ENCODE data around the gene ATF6.

DNA sequence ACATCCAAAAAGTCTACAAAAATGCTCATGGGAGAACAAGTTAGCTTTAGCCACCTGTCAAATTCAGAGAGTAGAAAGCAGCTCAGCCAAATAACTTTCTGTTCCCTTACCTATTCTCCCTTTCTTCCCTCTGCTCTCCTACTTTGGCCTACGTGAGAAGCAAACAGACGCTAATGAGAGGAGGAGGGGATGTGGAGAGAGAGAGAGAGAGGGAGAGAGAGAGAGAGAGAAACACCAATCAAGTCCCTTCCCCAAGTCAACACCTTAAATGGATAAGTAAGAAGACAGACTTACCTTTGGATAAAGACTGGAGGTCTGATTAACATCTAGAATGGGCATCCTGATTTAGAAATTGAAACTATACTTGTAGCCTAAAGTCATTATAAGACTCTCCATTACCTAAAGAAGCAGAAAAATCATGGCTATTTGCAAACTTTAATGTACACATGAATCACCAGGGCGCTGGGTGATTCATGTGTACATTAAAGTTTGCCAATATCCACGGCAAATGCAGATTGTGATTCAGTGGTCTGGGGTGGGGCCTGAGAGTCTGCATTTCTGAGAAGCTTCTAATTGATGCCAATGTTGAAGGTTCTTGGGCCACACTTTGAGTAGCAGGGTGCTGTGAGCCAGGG lies 29.7 kb upstream of the ATF6 start:
- TF ChIP-seq, protein P1, sequence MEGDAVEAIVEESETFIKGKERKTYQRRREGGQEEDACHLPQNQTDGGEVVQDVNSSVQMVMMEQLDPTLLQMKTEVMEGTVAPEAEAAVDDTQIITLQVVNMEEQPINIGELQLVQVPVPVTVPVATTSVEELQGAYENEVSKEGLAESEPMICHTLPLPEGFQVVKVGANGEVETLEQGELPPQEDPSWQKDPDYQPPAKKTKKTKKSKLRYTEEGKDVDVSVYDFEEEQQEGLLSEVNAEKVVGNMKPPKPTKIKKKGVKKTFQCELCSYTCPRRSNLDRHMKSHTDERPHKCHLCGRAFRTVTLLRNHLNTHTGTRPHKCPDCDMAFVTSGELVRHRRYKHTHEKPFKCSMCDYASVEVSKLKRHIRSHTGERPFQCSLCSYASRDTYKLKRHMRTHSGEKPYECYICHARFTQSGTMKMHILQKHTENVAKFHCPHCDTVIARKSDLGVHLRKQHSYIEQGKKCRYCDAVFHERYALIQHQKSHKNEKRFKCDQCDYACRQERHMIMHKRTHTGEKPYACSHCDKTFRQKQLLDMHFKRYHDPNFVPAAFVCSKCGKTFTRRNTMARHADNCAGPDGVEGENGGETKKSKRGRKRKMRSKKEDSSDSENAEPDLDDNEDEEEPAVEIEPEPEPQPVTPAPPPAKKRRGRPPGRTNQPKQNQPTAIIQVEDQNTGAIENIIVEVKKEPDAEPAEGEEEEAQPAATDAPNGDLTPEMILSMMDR (IDR thresholded peaks at IDR 0.05) = no peak
- TF ChIP-seq, protein P2, sequence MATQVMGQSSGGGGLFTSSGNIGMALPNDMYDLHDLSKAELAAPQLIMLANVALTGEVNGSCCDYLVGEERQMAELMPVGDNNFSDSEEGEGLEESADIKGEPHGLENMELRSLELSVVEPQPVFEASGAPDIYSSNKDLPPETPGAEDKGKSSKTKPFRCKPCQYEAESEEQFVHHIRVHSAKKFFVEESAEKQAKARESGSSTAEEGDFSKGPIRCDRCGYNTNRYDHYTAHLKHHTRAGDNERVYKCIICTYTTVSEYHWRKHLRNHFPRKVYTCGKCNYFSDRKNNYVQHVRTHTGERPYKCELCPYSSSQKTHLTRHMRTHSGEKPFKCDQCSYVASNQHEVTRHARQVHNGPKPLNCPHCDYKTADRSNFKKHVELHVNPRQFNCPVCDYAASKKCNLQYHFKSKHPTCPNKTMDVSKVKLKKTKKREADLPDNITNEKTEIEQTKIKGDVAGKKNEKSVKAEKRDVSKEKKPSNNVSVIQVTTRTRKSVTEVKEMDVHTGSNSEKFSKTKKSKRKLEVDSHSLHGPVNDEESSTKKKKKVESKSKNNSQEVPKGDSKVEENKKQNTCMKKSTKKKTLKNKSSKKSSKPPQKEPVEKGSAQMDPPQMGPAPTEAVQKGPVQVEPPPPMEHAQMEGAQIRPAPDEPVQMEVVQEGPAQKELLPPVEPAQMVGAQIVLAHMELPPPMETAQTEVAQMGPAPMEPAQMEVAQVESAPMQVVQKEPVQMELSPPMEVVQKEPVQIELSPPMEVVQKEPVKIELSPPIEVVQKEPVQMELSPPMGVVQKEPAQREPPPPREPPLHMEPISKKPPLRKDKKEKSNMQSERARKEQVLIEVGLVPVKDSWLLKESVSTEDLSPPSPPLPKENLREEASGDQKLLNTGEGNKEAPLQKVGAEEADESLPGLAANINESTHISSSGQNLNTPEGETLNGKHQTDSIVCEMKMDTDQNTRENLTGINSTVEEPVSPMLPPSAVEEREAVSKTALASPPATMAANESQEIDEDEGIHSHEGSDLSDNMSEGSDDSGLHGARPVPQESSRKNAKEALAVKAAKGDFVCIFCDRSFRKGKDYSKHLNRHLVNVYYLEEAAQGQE (IDR thresholded peaks at IDR 0.05; ENCODE audit: insufficient read depth in 1 of 2, low read depth in 2 of 2, low read length in 1 of 2) = no peak
- TF ChIP-seq POLR2AphosphoS5 (IDR thresholded peaks at IDR 0.05; ENCODE audit: low read depth, low read length) = no peak

Measured in Panc1 (cell line).